ENCODE measurements around the gene MSI2. TPM values are rescaled to one million over a fixed set of nuclear protein-coding genes. Genes with fewer than 3 reads are reported as not detected.

MSI2 gene
- total and polyA plus RNA-seq, 2 donors (not counting 1 experiment from before 2014, with no cell fraction given), result 16.1 to 196 TPM

DNA sequence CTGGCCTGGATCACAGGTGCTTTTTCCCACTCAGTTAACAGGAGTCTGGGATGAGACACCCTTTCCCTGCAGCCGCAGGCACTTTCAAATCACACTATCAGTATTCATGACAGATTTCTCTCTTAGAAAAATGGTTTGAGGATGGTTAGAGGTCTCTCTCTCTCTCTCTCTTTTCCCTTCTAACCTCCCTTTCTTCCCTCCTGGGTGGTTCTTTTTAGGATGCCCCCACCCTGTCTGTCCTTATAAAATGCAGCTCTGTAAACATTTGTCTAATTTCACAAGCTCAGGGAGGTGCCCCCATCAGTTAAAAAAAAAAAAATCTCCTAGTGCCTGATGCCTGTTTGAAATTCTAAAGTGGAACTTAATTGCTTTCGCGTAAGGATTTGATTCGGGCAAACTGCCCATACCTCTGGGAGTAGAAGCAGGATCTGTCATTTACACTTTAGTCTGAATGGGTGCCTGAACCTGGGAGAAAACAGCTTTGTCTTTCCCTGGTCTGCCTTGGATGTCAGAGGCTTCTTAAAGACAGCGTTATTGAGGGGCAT lies 329.9 kb downstream of the MSI2 start:
- ATAC-seq (ENCODE audit: low read depth), result no peak
- no peak for DNase-seq
- H3K4me3 Mint-ChIP-seq, result no peak overlapping the region

DNA sequence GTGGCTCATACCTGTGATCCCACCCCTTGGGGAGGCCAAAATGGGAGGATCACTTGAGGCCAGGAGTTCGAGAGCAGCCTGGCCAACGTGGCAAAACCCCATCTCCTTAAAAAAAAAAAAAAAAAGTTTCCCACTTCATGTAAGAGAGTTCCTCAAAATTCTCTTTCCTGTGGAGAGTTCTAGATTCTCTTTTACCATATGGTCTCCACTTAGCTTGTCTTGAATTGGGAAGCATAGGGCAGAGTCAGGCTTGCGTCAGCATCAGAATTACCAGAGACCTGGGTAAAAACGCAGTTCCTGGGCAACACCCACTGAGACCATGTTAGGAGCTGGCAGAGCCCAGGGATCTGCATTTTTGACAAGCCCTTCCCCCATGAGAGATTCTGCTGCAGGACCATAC lies 330.4 kb downstream of the MSI2 start:
- H3K27ac Mint-ChIP-seq, result no peak overlapping the region

More for the DNA sequence above, 329.9 kb downstream of the MSI2 start:
- Histone ChIP-seq H3K79me2 (ENCODE audit: control insufficient read depth, insufficient read depth, low read length) (no peaks in the 10 kb centered on the region), H3K4me3 (ENCODE audit: control extremely low read depth in 1 of 5, extremely low read depth in 1 of 5, insufficient read depth in 1 of 5, low read depth in 2 of 5, low read length in 4 of 5) (no peak overlapping the region), H3K27ac (ENCODE audit: low read length in 2 of 2) (no peak overlapping the region), H3K4me1 (ENCODE audit: control insufficient read depth in 2 of 2, insufficient read depth in 2 of 2, low read length in 2 of 2) (no peaks in the 10 kb centered on the region), H3K9me3 (ENCODE audit: control extremely low read depth in 1 of 3, control insufficient read depth in 2 of 3, insufficient read depth in 1 of 3, low read length in 2 of 3) (no peaks in the 10 kb centered on the region), H3K27me3 (replicated peaks in 1 of 4; ENCODE audit: control extremely low read depth in 1 of 4, control insufficient read depth in 3 of 4, insufficient read depth in 4 of 4, low read length in 3 of 4) (no peaks in the 10 kb centered on the region), H2AFZ (ENCODE audit: insufficient read depth, low read depth, low read length, poor library complexity, severe bottlenecking) (no peak overlapping the region), H4K20me1 (ENCODE audit: control insufficient read depth, insufficient read depth, low read length, poor library complexity, severe bottlenecking) (no peaks in the 10 kb centered on the region), H3K36me3 (replicated peaks in 1 of 2; ENCODE audit: control extremely low read depth in 1 of 2, control insufficient read depth in 1 of 2, extremely low read depth in 1 of 2, insufficient read depth in 2 of 2, low read length in 1 of 2) (peaks cover 0 to 2% of the 10 kb centered on the region in 2 experiments), H3K9ac (ENCODE audit: low read length) (no peak overlapping the region), H3K4me2 (replicated peaks; ENCODE audit: low read depth, low read length, poor library complexity, severe bottlenecking) (no peak overlapping the region)
- Mint-ChIP-seq H3K9me3 (ENCODE audit: insufficient read depth) (no peaks in the 10 kb centered on the region), H3K27me3 (no peaks in the 10 kb centered on the region), H3K27ac (no peak overlapping the region), H3K4me1 (no peaks in the 10 kb centered on the region)
- POLR2A ChIA-PET, result no interaction called here
- intact Hi-C loops (cut with micrococcal nuclease), result no loop called here
- CTCF ChIA-PET, result interaction anchor here (0.7 to 1.3 kb wide), 3 partner anchors 8 to 30 kb away, joined by 3 to 4 read pairs (median 3); no protein-coding TSS in a partner anchor
- TF ChIP-seq, protein P1, sequence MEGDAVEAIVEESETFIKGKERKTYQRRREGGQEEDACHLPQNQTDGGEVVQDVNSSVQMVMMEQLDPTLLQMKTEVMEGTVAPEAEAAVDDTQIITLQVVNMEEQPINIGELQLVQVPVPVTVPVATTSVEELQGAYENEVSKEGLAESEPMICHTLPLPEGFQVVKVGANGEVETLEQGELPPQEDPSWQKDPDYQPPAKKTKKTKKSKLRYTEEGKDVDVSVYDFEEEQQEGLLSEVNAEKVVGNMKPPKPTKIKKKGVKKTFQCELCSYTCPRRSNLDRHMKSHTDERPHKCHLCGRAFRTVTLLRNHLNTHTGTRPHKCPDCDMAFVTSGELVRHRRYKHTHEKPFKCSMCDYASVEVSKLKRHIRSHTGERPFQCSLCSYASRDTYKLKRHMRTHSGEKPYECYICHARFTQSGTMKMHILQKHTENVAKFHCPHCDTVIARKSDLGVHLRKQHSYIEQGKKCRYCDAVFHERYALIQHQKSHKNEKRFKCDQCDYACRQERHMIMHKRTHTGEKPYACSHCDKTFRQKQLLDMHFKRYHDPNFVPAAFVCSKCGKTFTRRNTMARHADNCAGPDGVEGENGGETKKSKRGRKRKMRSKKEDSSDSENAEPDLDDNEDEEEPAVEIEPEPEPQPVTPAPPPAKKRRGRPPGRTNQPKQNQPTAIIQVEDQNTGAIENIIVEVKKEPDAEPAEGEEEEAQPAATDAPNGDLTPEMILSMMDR (IDR thresholded peaks at IDR 0.05), result no peak
- no peak for TF ChIP-seq EZH2 (IDR thresholded peaks at IDR 0.05; ENCODE audit: borderline replicate concordance, insufficient read depth, low read depth, low read length, poor library complexity, severe bottlenecking)
- WGBS (ENCODE audit: insufficient coverage), result 100% methylated on average over 4 of the region's 5 CpGs

More for the DNA sequence above, 330.4 kb downstream of the MSI2 start:
- Mint-ChIP-seq H3K4me3 (no peak overlapping the region), H3K27me3 (no peaks in the 10 kb centered on the region), H3K4me1 (no peaks in the 10 kb centered on the region), H3K9me3 (ENCODE audit: insufficient read depth) (no peaks in the 10 kb centered on the region)
- Histone ChIP-seq H3K27ac (ENCODE audit: low read length in 2 of 2) (no peak overlapping the region), H3K36me3 (replicated peaks in 1 of 2; ENCODE audit: control extremely low read depth in 1 of 2, control insufficient read depth in 1 of 2, extremely low read depth in 1 of 2, insufficient read depth in 2 of 2, low read length in 1 of 2) (peaks cover 0 to 2% of the 10 kb centered on the region in 2 experiments), H2AFZ (ENCODE audit: insufficient read depth, low read depth, low read length, poor library complexity, severe bottlenecking) (no peak overlapping the region), H3K9ac (ENCODE audit: low read length) (no peak overlapping the region), H3K79me2 (ENCODE audit: control insufficient read depth, insufficient read depth, low read length) (no peaks in the 10 kb centered on the region), H3K4me2 (replicated peaks; ENCODE audit: low read depth, low read length, poor library complexity, severe bottlenecking) (no peak overlapping the region), H3K9me3 (ENCODE audit: control extremely low read depth in 1 of 3, control insufficient read depth in 2 of 3, insufficient read depth in 1 of 3, low read length in 2 of 3) (no peaks in the 10 kb centered on the region), H3K4me3 (ENCODE audit: control extremely low read depth in 1 of 5, extremely low read depth in 1 of 5, insufficient read depth in 1 of 5, low read depth in 2 of 5, low read length in 4 of 5) (no peak overlapping the region), H3K4me1 (ENCODE audit: control insufficient read depth in 2 of 2, insufficient read depth in 2 of 2, low read length in 2 of 2) (no peaks in the 10 kb centered on the region), H3K27me3 (replicated peaks in 1 of 4; ENCODE audit: control extremely low read depth in 1 of 4, control insufficient read depth in 3 of 4, insufficient read depth in 4 of 4, low read length in 3 of 4) (no peaks in the 10 kb centered on the region), H4K20me1 (ENCODE audit: control insufficient read depth, insufficient read depth, low read length, poor library complexity, severe bottlenecking) (no peaks in the 10 kb centered on the region)
- no peak for TF ChIP-seq EZH2 (IDR thresholded peaks at IDR 0.05; ENCODE audit: borderline replicate concordance, insufficient read depth, low read depth, low read length, poor library complexity, severe bottlenecking)
- TF ChIP-seq, protein P1 (IDR thresholded peaks at IDR 0.05), result no peak
- DNase-seq, result no peak
- intact Hi-C loops (cut with micrococcal nuclease), result no loop called here
- ChIA-PET CTCF (interaction anchor here (0.7 to 1.3 kb wide), 2 partner anchors 9 to 29 kb away, joined by 3 to 4 read pairs; no protein-coding TSS in a partner anchor), POLR2A (no interaction called here)
- WGBS (ENCODE audit: insufficient coverage), result 100% methylated on average over 2 of the region's 4 CpGs
- no peak for ATAC-seq (ENCODE audit: low read depth)

Measured in B cell (primary cell).